ENCODE measurements around the gene TMEM196. TPM values are rescaled to one million over a fixed set of nuclear protein-coding genes. Genes with fewer than 3 reads are reported as not detected.

TMEM196 gene
- total RNA-seq, 1 donor from 2014 or later: not detected

DNA sequence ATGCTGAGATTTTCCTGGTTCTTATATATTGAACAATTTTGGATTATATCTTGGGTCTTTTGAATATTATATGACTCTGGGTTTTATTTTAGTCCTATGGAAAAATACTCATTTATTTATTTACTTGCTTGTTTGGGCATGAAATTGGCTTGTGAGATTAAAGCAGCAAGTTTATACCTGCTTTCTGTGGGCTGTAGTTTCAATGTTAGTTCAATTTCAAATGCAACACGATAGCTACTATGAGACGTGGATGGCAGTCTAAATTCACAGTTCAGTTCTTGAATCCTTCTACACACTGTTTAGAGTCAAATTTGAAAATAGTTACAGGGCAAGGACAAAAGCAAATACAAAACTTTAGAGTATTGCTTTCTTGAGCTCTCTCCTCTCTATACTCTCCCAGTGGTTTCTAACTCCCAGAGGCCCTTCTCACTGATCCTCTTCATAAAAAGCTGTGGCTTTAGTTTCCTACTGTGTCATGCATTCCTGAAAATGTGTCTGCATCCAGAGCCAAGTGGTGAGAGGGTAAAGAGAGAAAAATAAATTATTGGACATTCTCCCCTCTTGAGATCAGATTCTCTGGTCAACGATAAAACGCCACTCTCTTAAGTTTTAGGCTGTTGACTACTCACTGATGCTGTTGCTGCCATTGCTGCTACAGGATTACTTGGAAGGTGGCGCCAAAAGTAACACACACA is 99.0 kb downstream of the TMEM196 start:
- Histone ChIP-seq H3K27me3 (ENCODE audit: control insufficient read depth, insufficient read depth, low read length) (no peaks in the 10 kb centered on the region), H3K36me3 (ENCODE audit: control insufficient read depth, insufficient read depth, low read length) (no peaks in the 10 kb centered on the region), H3K4me3 (ENCODE audit: low read depth, low read length) (no peak overlapping the region)
- no peak for DNase-seq (ENCODE audit: low read depth)
- TF ChIP-seq, protein P1, sequence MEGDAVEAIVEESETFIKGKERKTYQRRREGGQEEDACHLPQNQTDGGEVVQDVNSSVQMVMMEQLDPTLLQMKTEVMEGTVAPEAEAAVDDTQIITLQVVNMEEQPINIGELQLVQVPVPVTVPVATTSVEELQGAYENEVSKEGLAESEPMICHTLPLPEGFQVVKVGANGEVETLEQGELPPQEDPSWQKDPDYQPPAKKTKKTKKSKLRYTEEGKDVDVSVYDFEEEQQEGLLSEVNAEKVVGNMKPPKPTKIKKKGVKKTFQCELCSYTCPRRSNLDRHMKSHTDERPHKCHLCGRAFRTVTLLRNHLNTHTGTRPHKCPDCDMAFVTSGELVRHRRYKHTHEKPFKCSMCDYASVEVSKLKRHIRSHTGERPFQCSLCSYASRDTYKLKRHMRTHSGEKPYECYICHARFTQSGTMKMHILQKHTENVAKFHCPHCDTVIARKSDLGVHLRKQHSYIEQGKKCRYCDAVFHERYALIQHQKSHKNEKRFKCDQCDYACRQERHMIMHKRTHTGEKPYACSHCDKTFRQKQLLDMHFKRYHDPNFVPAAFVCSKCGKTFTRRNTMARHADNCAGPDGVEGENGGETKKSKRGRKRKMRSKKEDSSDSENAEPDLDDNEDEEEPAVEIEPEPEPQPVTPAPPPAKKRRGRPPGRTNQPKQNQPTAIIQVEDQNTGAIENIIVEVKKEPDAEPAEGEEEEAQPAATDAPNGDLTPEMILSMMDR (IDR thresholded peaks at IDR 0.05; ENCODE audit: insufficient read depth, low read length, poor library complexity, severe bottlenecking): no peak

- no peak for DNase-seq (ENCODE audit: low read depth)
- Histone ChIP-seq H3K4me3 (ENCODE audit: low read depth, low read length) (no peak overlapping the region), H3K27me3 (ENCODE audit: control insufficient read depth, insufficient read depth, low read length) (no peaks in the 10 kb centered on the region), H3K36me3 (ENCODE audit: control insufficient read depth, insufficient read depth, low read length) (no peaks in the 10 kb centered on the region)
- TF ChIP-seq, protein P1 (IDR thresholded peaks at IDR 0.05; ENCODE audit: insufficient read depth, low read length, poor library complexity, severe bottlenecking): no peak
These were observed 102.6 kb downstream of the TMEM196 start for GRCh38 chr7:19670806-19671205.

Other genes with a start within 250 kb of the TMEM196 start
- 22.5 and 24.6 TPM in 2 replicates for gene POLR1F, start 64.6 kb downstream of the TMEM196 start, total RNA-seq

All from kidney epithelial cell (primary cell).